ENCODE results near the gene SDS.

The SDS gene, protein sequence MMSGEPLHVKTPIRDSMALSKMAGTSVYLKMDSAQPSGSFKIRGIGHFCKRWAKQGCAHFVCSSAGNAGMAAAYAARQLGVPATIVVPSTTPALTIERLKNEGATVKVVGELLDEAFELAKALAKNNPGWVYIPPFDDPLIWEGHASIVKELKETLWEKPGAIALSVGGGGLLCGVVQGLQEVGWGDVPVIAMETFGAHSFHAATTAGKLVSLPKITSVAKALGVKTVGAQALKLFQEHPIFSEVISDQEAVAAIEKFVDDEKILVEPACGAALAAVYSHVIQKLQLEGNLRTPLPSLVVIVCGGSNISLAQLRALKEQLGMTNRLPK

DNA sequence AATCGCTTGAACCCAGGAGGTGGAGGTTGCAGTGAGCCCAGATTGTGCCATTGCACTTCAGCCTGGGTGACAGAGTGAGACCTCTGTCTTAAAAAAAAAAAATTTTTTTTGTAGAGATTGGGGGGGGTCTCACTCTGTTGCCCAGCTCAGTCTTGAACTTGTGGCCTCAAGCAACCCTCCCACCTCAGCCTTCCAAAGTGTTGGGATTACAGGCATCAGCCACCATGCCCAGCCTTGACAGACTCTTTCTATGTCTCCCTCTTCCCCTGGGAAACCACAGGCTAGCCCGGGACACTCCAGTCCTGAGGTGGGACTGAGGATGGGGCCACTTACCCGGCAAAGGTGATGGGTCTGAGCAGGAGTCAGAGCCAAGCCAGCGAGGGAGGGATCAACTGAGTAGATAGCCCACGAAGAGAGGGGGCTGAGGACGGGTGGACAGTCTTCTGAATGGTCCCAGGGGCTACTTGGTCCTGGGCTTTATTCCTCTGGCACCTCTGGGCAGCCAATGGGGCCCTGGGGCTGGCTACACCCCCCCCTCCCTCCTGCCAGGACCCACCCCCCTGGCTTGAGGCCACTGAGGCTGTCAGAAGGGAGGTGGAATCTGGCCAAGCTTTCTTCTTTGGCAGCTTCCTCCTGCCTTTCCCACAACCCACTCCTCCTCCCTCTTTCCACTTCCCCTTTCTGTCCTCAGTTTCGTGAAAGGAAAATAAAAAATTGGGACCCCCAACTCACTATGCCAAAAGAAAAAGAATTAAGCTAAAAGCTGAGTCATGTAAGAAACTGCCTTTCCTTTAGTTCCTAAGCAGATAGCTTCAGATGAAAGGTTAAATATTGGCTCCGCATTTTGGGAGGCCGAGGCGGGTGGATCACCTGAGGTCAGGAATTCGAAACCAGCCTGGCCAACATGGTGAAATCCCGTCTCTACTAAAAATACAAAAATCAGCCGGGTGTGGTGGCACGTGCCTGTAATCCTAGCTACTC is at the start of gene SDS:
TSS of gene SDS (minus strand) at position 453 of the 981 bp plus-strand sequence. CDS start 4,179 bp downstream, outside the sequence.
- TF ChIP-seq, protein P1, sequence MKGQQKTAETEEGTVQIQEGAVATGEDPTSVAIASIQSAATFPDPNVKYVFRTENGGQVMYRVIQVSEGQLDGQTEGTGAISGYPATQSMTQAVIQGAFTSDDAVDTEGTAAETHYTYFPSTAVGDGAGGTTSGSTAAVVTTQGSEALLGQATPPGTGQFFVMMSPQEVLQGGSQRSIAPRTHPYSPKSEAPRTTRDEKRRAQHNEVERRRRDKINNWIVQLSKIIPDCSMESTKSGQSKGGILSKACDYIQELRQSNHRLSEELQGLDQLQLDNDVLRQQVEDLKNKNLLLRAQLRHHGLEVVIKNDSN (IDR thresholded peaks at IDR 0.05), result 0 out of 2 replicates have a peak, but pooled peaks have one; percentile 5
- TF ChIP-seq NFIC (IDR thresholded peaks at IDR 0.05), result peak; percentile 65
- TF ChIP-seq, protein P2, sequence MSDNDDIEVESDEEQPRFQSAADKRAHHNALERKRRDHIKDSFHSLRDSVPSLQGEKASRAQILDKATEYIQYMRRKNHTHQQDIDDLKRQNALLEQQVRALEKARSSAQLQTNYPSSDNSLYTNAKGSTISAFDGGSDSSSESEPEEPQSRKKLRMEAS (IDR thresholded peaks at IDR 0.05), result no peak; the same call in 1 of the 2 replicates

DNA sequence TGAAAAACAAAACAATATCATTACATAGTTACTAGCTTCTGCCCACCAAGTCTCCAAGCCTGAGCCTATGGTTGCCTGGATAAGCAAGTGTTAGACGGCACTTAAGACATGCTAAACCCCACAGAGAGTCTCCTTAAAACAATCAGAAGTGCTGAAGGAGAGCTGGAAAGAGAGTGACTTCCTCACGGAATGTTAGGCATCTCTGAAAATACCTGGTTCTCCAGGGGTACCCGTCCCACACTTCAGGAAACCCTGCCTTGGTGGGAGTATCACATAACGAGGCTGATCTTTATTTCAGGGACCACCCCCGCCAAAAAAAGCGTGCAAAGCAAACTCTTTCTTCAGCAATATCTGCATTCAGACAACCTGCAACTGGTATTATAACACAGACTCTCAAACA is 49.6 kb upstream of the SDS start:
- no peak for TF ChIP-seq CREB1 (IDR thresholded peaks at IDR 0.05; ENCODE audit: low read depth)

DNA sequence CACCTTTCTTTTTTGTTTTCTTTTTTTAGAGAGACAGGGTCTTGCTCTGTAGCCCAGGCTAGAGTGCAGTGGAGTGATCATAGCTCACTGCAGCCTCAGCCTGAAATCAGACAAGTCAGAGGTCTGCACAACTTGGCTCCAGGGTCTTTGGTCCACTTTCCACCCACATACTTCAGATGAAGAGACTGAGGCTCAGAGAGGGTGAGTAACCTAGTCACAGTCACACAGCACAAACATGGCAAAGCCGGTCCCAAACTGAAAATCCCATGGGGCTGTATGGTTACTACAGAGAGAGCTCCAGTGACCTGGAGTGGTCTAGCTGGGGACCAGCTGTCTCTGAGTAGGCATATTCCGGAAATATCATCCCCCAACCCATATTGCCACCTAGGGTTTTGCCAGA is 48.8 kb upstream of the SDS start:
- TF ChIP-seq EGR1 (IDR thresholded peaks at IDR 0.05) (no peak), YY1 (IDR thresholded peaks at IDR 0.05; ENCODE audit: low read depth) (no peak), FOXM1 (IDR thresholded peaks at IDR 0.05; ENCODE audit: borderline replicate concordance, low read depth) (no peak), TEAD4 (IDR thresholded peaks at IDR 0.05) (no peak), NFIC (IDR thresholded peaks at IDR 0.05) (no peak), ZBTB7A (IDR thresholded peaks at IDR 0.05; ENCODE audit: low read depth) (no peak), TCF12 (IDR thresholded peaks at IDR 0.05; ENCODE audit: low read depth) (no peak)
- TF ChIP-seq, protein P3, sequence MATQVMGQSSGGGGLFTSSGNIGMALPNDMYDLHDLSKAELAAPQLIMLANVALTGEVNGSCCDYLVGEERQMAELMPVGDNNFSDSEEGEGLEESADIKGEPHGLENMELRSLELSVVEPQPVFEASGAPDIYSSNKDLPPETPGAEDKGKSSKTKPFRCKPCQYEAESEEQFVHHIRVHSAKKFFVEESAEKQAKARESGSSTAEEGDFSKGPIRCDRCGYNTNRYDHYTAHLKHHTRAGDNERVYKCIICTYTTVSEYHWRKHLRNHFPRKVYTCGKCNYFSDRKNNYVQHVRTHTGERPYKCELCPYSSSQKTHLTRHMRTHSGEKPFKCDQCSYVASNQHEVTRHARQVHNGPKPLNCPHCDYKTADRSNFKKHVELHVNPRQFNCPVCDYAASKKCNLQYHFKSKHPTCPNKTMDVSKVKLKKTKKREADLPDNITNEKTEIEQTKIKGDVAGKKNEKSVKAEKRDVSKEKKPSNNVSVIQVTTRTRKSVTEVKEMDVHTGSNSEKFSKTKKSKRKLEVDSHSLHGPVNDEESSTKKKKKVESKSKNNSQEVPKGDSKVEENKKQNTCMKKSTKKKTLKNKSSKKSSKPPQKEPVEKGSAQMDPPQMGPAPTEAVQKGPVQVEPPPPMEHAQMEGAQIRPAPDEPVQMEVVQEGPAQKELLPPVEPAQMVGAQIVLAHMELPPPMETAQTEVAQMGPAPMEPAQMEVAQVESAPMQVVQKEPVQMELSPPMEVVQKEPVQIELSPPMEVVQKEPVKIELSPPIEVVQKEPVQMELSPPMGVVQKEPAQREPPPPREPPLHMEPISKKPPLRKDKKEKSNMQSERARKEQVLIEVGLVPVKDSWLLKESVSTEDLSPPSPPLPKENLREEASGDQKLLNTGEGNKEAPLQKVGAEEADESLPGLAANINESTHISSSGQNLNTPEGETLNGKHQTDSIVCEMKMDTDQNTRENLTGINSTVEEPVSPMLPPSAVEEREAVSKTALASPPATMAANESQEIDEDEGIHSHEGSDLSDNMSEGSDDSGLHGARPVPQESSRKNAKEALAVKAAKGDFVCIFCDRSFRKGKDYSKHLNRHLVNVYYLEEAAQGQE (IDR thresholded peaks at IDR 0.05; ENCODE audit: low read depth), result no peak

DNA sequence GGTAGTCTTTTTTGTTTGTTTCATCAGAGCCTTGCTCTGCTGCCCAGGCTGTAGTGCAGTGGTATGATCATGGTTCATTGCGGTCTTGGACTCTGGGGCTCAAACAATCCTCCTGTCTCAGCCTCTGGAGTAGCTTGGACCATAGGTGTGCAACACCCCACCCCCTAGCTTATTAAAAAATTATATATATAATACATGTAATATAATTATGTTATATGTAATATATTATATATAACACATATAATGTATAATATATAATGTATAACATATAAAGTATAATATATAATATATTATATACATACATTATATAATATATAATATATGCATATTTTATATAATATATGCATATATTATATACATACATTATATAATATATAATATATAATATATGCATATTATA is 46.2 kb upstream of the SDS start:
- TF ChIP-seq EP300 (IDR thresholded peaks at IDR 0.05; ENCODE audit: borderline replicate concordance) (no peak), EGR1 (IDR thresholded peaks at IDR 0.05) (no peak), RAD21 (IDR thresholded peaks at IDR 0.05; ENCODE audit: low read depth) (no peak), TCF12 (IDR thresholded peaks at IDR 0.05; ENCODE audit: low read depth) (no peak), TAF1 (IDR thresholded peaks at IDR 0.05; ENCODE audit: low read depth) (no peak), FOXM1 (IDR thresholded peaks at IDR 0.05; ENCODE audit: borderline replicate concordance, low read depth) (no peak), ZBTB7A (IDR thresholded peaks at IDR 0.05; ENCODE audit: low read depth) (no peak)
- TF ChIP-seq, protein P2 (IDR thresholded peaks at IDR 0.05), result no peak
- TF ChIP-seq, protein P1 (IDR thresholded peaks at IDR 0.05), result no peak

DNA sequence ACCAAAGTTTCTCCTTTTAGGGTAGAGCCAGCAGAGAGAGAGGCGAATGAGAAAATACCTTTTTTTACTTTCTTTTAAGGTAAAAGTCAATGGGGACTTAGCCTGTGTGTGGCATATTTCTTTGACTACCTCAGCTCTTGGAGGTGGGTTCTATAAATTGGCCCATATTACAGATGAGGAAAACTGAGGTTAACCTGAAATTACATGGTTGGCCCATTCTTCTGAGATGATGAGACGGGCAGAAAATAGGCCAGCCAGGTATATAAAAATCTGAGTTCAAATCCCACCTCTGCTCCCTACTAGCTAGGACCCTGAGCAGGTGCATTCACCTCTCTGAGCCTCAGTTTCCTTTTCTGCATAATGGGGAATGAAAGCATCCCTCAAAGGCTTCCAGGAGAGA is 45.6 kb upstream of the SDS start:
- TF ChIP-seq, protein P3 (IDR thresholded peaks at IDR 0.05; ENCODE audit: low read depth), result no peak
- TF ChIP-seq EP300 (IDR thresholded peaks at IDR 0.05; ENCODE audit: borderline replicate concordance) (no peak), ZBTB7A (IDR thresholded peaks at IDR 0.05; ENCODE audit: low read depth) (no peak), TCF12 (IDR thresholded peaks at IDR 0.05; ENCODE audit: low read depth) (no peak), CEBPB (IDR thresholded peaks at IDR 0.05) (no peak), RAD21 (IDR thresholded peaks at IDR 0.05; ENCODE audit: low read depth) (no peak), TAF1 (IDR thresholded peaks at IDR 0.05; ENCODE audit: low read depth) (no peak), TEAD4 (IDR thresholded peaks at IDR 0.05) (no peak), NFIC (IDR thresholded peaks at IDR 0.05) (no peak), CREB1 (IDR thresholded peaks at IDR 0.05; ENCODE audit: low read depth) (no peak), YY1 (IDR thresholded peaks at IDR 0.05; ENCODE audit: low read depth) (no peak), FOXM1 (IDR thresholded peaks at IDR 0.05; ENCODE audit: borderline replicate concordance, low read depth) (no peak), EGR1 (IDR thresholded peaks at IDR 0.05) (no peak)
- TF ChIP-seq, protein P2 (IDR thresholded peaks at IDR 0.05), result no peak
- TF ChIP-seq, protein P1 (IDR thresholded peaks at IDR 0.05), result no peak
